BJ (cell line): ENCODE measurements around the gene EFNA5. TPM values are rescaled to one million over a fixed set of nuclear protein-coding genes. Genes with fewer than 3 reads are reported as not detected.
A peak's percentile ranks its signal among the peaks of the same experiment; 100 is the strongest.

ENCODE experiments used
- CTCF ChIA-PET: fragments of 350-600 bp; formaldehyde crosslinking; extraction: SDS; loops from one replicate; lab custom pipeline; 2021; ENCODE audit warnings: antibody characterized with exemption, inconsistent platforms; lab: Yijun Ruan, JAX
- POLR2A ChIA-PET: fragments of 300-600 bp; sonication (Branson Sonifier 250); formaldehyde crosslinking; extraction: SDS; loops from one replicate; lab custom pipeline; 2021; ENCODE audit warnings: antibody characterized with exemption; lab: Charles Lee
- DNase-seq: peaks from one replicate; pipeline ENCODE4 v3.0.0-alpha.2; 2011; ENCODE audit warnings: low read depth
- H3K27me3 ChIP-seq: 2 replicates; pipeline ENCODE4 v1.6.0; 2011; ENCODE audit warnings: low read length; ENCODE audit not compliant: control insufficient read depth, insufficient read depth
- H3K36me3 ChIP-seq: 2 replicates; pipeline ENCODE4 v1.5.1; 2011; ENCODE audit warnings: low read length; ENCODE audit not compliant: control insufficient read depth, insufficient read depth
- H3K4me3 ChIP-seq: 2 replicates; pipeline ENCODE4 v1.5.1; 2011; ENCODE audit warnings: low read depth, mild to moderate bottlenecking, control low read depth, low read length
- CTCF ChIP-seq: IDR thresholded peaks from 2 replicates; pipeline ENCODE4 v1.5.1; 2011; ENCODE audit warnings: low read depth, mild to moderate bottlenecking, control low read depth, inconsistent platforms, low read length, moderate library complexity; ENCODE audit not compliant: insufficient read depth
- polyA plus RNA-seq: library from polyadenylated mRNA; depleted of rRNA; stranded (reverse); fragments of >200 nt; gene quantifications from 2 replicates; pipeline ENCODE4 v1.2.3, GENCODE V29; 2011

EFNA5 gene
- polyA plus RNA-seq, 1 experiment: 0.67 TPM

GRCh38 chr5:107391787-107392186 is 278.9 kb downstream of the EFNA5 start:
- Histone ChIP-seq H3K36me3 (no peaks in the 10 kb centered on the region), H3K27me3 (no peaks in the 10 kb centered on the region; the same call in 1 of the 2 replicates), H3K4me3 (no peak overlapping the region)
- ChIA-PET POLR2A (no interaction called here), CTCF (interaction anchor here (0.6 to 2.4 kb wide), 3 partner anchors 147 to 280 kb away, joined by 3 to 9 read pairs (median 3); no protein-coding TSS in a partner anchor)
- TF ChIP-seq CTCF: no peak
- DNase-seq: no peak

GRCh38 chr5:107389775-107390148 is 281.0 kb downstream of the EFNA5 start:
- Histone ChIP-seq H3K36me3 (no peaks in the 10 kb centered on the region), H3K4me3 (no peak overlapping the region), H3K27me3 (no peaks in the 10 kb centered on the region; the same call in 1 of the 2 replicates)
- DNase-seq: no peak
- CTCF ChIA-PET: interaction anchor here (0.5 kb wide), 1 partner anchor 63 kb away, joined by 3 read pairs; no protein-coding TSS in a partner anchor
- no peak for TF ChIP-seq CTCF
- POLR2A ChIA-PET: interaction anchor here (0.6 kb wide), 1 partner anchor 97 kb away, joined by 3 read pairs; no protein-coding TSS in a partner anchor

- POLR2A ChIA-PET: interaction anchor here (0.6 kb wide), 1 partner anchor 98 kb away, joined by 3 read pairs; no protein-coding TSS in a partner anchor
- Histone ChIP-seq H3K4me3 (no peak overlapping the region), H3K36me3 (no peaks in the 10 kb centered on the region), H3K27me3 (no peaks in the 10 kb centered on the region; the same call in 1 of the 2 replicates)
- no peak for TF ChIP-seq CTCF
- CTCF ChIA-PET: interaction anchor here (0.5 kb wide), 1 partner anchor 63 kb away, joined by 3 read pairs; no protein-coding TSS in a partner anchor
- peak; percentile 49 for DNase-seq
These were observed 281.5 kb downstream of the EFNA5 start for GRCh38 chr5:107389130-107389774.

GRCh38 chr5:107388141-107388861 is 282.4 kb downstream of the EFNA5 start:
- H3K27me3 ChIP-seq: no peaks in the 10 kb centered on the region; the same call in 1 of the 2 replicates
- peak; percentile 90 for DNase-seq
- POLR2A ChIA-PET: interaction anchor here (0.6 kb wide), 1 partner anchor 43 kb away, joined by 5 read pairs; no protein-coding TSS in a partner anchor
- H3K36me3 ChIP-seq: no peaks in the 10 kb centered on the region
- no peak for TF ChIP-seq CTCF
- no peak overlapping the region for H3K4me3 ChIP-seq
- CTCF ChIA-PET: interaction anchor here (1.1 kb wide), 1 partner anchor 184 kb away, joined by 4 read pairs; no protein-coding TSS in a partner anchor
